ENCODE measurements around the gene LINC01488. TPM values are rescaled to one million over a fixed set of nuclear protein-coding genes. Genes with fewer than 3 reads are reported as not detected.

The LINC01488 gene
- total RNA-seq, 2 experiments from 2014 or later = not detected

- H3K9me3 Mint-ChIP-seq = no peaks in the 10 kb centered on the region
- H3K36me3 Mint-ChIP-seq = no peaks in the 10 kb centered on the region
- H3K27ac Mint-ChIP-seq = no peak overlapping the region
- no peaks in the 10 kb centered on the region for H3K27me3 Mint-ChIP-seq
- no peak overlapping the region for H3K4me3 Mint-ChIP-seq
- no peak for DNase-seq
- no peak for ATAC-seq (ENCODE audit: low read depth)
- peaks cover 6% of the 10 kb centered on the region for H3K4me1 Mint-ChIP-seq
- POLR2A ChIA-PET = no interaction called here
Measured at GRCh38 chr11:69541001-69541285, 59.5 kb downstream of the LINC01488 start.

GRCh38 chr11:69541501-69542313 lies 60.2 kb downstream of the LINC01488 start:
- H3K9me3 Mint-ChIP-seq = no peaks in the 10 kb centered on the region
- no peaks in the 10 kb centered on the region for H3K27me3 Mint-ChIP-seq
- H3K4me3 Mint-ChIP-seq = no peak overlapping the region
- H3K36me3 Mint-ChIP-seq = no peaks in the 10 kb centered on the region
- H3K27ac Mint-ChIP-seq = no peak overlapping the region
- POLR2A ChIA-PET = no interaction called here
- peaks cover 6% of the 10 kb centered on the region for H3K4me1 Mint-ChIP-seq
- ATAC-seq (ENCODE audit: low read depth) (no peak), DNase-seq (no peak)

- Mint-ChIP-seq H3K27me3 (no peaks in the 10 kb centered on the region), H3K36me3 (no peaks in the 10 kb centered on the region), H3K9me3 (no peaks in the 10 kb centered on the region), H3K4me3 (no peak overlapping the region), H3K27ac (no peak overlapping the region), H3K4me1 (peaks cover 6% of the 10 kb centered on the region)
- no peak for ATAC-seq (ENCODE audit: low read depth)
- POLR2A ChIA-PET = no interaction called here
- no peak for DNase-seq
Measured at GRCh38 chr11:69542314-69543168, 61.1 kb downstream of the LINC01488 start.

Other genes with a start within 250 kb of the LINC01488 start
- gene MYEOV, start 187.5 kb upstream of the LINC01488 start, total RNA-seq = not detected
- under 1 TPM; 0.78 to 0.96 TPM for gene CCND1, start 159.5 kb downstream of the LINC01488 start, total RNA-seq
- 10 to 100 TPM; 35.0 to 37.1 TPM for gene LTO1, start 193.7 kb downstream of the LINC01488 start, total RNA-seq
- gene FGF19, start 222.4 kb downstream of the LINC01488 start, total RNA-seq = not detected

All from activated naive CD8-positive, alpha-beta T cell treated with anti-CD3 and anti-CD28 coated beads, Interleukin-2, amount 10 ng/mL, durations not matched to agents 7 days and 5 days (primary cell).